Measurements from ENCODE around the gene TCF4. TPM values are rescaled to one million over a fixed set of nuclear protein-coding genes. Genes with fewer than 3 reads are reported as not detected.

The TCF4 gene
- total and polyA plus RNA-seq, 2 of the 13 experiments (the other 11 are each of a cell fraction or from before 2014, with no cell fraction given), result not detected

DNA sequence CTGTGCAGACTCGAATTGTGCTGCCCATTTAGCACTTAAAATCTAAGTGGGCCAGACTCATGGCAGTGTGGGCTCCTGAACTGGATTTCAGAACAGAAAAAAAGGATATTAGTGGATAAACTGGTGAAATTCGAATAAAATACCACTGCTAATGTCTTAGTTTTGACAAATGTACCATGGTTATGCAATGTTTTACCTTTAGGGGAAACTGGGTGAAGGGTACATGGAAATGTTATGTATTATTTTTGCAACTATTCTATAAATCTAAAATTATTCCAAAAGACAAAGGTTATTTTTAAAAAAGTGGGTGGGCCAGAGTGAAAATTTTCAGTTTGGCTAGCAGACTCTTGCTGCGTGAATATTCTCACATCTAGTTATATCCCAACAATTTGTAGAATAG is 368.2 kb downstream of the TCF4 start:
- no TSS peak for BruUV-seq (replicated peaks)
- Histone ChIP-seq H2AFZ (ENCODE audit: low read length) (no peak overlapping the region), H3K9ac (ENCODE audit: insufficient read depth, low read depth, low read length) (no peak overlapping the region), H3K36me3 (replicated peaks in 1 of 2; ENCODE audit: control insufficient read depth in 1 of 2, insufficient read depth in 2 of 2, low read length in 2 of 2) (no peaks in the 10 kb centered on the region), H4K20me1 (ENCODE audit: insufficient read depth, low read length) (no peaks in the 10 kb centered on the region), H3K9me3 (ENCODE audit: low read length) (no peaks in the 10 kb centered on the region), H3K27ac (ENCODE audit: extremely low read length, insufficient read depth, low read length) (no peak overlapping the region), H3K4me2 (ENCODE audit: low read depth, low read length) (no peak overlapping the region), H3K27me3 (ENCODE audit: control insufficient read depth in 1 of 2, insufficient read depth in 2 of 2, low read length in 2 of 2) (no peaks in the 10 kb centered on the region), H3K79me2 (ENCODE audit: insufficient read depth, low read length) (no peaks in the 10 kb centered on the region), H3K4me3 (replicated peaks in 1 of 3; ENCODE audit: insufficient read depth in 1 of 3, low read depth in 2 of 3, low read length in 3 of 3) (no peak overlapping the region), H3K4me1 (ENCODE audit: insufficient read depth, low read length) (no peaks in the 10 kb centered on the region)
- CTCF ChIA-PET (ENCODE audit: low intra/inter-chr PET ratio, low total read pairs), result no interaction called here
- no peak for ATAC-seq
- 33% methylated on average over 3 of the region's 3 CpGs for WGBS (ENCODE audit: low lambda C conversion rate)
- TF ChIP-seq ZNF879 (CRISPR knock-in tag; IDR thresholded peaks at IDR 0.05) (no peak), ZNF343 (CRISPR knock-in tag; IDR thresholded peaks at IDR 0.05) (no peak)
- TF ChIP-seq, protein P1, sequence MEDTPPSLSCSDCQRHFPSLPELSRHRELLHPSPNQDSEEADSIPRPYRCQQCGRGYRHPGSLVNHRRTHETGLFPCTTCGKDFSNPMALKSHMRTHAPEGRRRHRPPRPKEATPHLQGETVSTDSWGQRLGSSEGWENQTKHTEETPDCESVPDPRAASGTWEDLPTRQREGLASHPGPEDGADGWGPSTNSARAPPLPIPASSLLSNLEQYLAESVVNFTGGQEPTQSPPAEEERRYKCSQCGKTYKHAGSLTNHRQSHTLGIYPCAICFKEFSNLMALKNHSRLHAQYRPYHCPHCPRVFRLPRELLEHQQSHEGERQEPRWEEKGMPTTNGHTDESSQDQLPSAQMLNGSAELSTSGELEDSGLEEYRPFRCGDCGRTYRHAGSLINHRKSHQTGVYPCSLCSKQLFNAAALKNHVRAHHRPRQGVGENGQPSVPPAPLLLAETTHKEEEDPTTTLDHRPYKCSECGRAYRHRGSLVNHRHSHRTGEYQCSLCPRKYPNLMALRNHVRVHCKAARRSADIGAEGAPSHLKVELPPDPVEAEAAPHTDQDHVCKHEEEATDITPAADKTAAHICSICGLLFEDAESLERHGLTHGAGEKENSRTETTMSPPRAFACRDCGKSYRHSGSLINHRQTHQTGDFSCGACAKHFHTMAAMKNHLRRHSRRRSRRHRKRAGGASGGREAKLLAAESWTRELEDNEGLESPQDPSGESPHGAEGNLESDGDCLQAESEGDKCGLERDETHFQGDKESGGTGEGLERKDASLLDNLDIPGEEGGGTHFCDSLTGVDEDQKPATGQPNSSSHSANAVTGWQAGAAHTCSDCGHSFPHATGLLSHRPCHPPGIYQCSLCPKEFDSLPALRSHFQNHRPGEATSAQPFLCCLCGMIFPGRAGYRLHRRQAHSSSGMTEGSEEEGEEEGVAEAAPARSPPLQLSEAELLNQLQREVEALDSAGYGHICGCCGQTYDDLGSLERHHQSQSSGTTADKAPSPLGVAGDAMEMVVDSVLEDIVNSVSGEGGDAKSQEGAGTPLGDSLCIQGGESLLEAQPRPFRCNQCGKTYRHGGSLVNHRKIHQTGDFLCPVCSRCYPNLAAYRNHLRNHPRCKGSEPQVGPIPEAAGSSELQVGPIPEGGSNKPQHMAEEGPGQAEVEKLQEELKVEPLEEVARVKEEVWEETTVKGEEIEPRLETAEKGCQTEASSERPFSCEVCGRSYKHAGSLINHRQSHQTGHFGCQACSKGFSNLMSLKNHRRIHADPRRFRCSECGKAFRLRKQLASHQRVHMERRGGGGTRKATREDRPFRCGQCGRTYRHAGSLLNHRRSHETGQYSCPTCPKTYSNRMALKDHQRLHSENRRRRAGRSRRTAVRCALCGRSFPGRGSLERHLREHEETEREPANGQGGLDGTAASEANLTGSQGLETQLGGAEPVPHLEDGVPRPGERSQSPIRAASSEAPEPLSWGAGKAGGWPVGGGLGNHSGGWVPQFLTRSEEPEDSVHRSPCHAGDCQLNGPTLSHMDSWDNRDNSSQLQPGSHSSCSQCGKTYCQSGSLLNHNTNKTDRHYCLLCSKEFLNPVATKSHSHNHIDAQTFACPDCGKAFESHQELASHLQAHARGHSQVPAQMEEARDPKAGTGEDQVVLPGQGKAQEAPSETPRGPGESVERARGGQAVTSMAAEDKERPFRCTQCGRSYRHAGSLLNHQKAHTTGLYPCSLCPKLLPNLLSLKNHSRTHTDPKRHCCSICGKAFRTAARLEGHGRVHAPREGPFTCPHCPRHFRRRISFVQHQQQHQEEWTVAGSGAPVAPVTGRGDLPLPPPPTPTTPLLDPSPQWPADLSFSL (CRISPR knock-in tag; IDR thresholded peaks at IDR 0.05), result no peak
- intact Hi-C loops (cut with micrococcal nuclease; ENCODE audit: unreplicated experiment) (no loop called here), in situ Hi-C loops (cut with HindIII; ENCODE audit: extremely low pct_ligation_motif_present, low pct_unique_long_range_greater_than_20kb) (no loop called here)
- POLR2A ChIA-PET, result no interaction called here
- DNase-seq (ENCODE audit: low spot score), result no peak
- FAIRE-seq, result no peak

Data from HepG2 (cell line).